Astrocyte of the cerebellum (primary cell): ENCODE data around the gene LARGE2.

Source experiments
- DNase-seq: peaks from one replicate; pipeline ENCODE4 v3.0.0-alpha.2; 2011; ENCODE audit warnings: low read depth
- H3K4me3 ChIP-seq: 2 replicates; pipeline ENCODE4 v1.5.1; 2011; ENCODE audit warnings: mild to moderate bottlenecking, low read depth, low read length, moderate library complexity
- CTCF ChIP-seq: IDR thresholded peaks from 2 replicates; pipeline ENCODE4 v1.5.1; 2012; ENCODE audit warnings: low read length, low read depth, moderate library complexity, mild to moderate bottlenecking; ENCODE audit errors: missing control alignments
- in situ Hi-C: cut with HindIII; loops from 2 replicates; pipeline ENCODE4 v1.10.0; 2017; ENCODE audit warnings: low sequenced_read_pairs

LARGE2 gene

GRCh38 chr11:45920531-45921477 is 1.7 kb upstream of the LARGE2 start:
- TF ChIP-seq CTCF = no peak
- no peak overlapping the region for H3K4me3 ChIP-seq
- no peak for DNase-seq
- in situ Hi-C loops = no loop called here

GRCh38 chr11:45921561-45922424 is 663 bp upstream of the LARGE2 start:
- TF ChIP-seq CTCF = no peak
- in situ Hi-C loops = no loop called here
- no peak overlapping the region for H3K4me3 ChIP-seq
- DNase-seq = no peak

- no peak for DNase-seq
- in situ Hi-C loops = no loop called here
- no peak overlapping the region for H3K4me3 ChIP-seq
- no peak for TF ChIP-seq CTCF
Measured at GRCh38 chr11:45924036-45924915, 1.8 kb downstream of the LARGE2 start.

- in situ Hi-C loops = no loop called here
- TF ChIP-seq CTCF = no peak
- no peak overlapping the region for H3K4me3 ChIP-seq
- no peak for DNase-seq
Measured at GRCh38 chr11:45924927-45925326, 2.5 kb downstream of the LARGE2 start.

DNA sequence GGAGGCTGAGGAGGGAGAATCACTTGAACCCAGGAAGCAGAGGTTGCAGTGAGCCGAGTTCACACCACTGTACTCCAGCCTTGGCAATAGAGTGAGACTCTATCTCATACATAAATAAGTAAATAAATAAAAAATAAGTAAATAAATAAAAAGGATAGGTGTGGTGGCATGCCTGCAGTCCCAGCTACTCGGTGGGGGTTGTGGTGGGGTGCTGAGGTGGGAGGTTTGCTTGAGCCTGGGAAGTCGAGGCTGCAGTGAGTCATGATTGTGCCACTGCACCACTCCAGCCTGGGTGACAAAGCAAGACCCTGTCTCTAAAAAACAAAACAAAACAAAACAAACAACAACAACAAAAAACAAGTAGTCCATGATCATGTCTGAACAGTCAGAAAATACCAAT is 3.1 kb downstream of the LARGE2 start:
- no peak for DNase-seq
- H3K4me3 ChIP-seq = no peak overlapping the region
- no peak for TF ChIP-seq CTCF
- in situ Hi-C loops = no loop called here

DNA sequence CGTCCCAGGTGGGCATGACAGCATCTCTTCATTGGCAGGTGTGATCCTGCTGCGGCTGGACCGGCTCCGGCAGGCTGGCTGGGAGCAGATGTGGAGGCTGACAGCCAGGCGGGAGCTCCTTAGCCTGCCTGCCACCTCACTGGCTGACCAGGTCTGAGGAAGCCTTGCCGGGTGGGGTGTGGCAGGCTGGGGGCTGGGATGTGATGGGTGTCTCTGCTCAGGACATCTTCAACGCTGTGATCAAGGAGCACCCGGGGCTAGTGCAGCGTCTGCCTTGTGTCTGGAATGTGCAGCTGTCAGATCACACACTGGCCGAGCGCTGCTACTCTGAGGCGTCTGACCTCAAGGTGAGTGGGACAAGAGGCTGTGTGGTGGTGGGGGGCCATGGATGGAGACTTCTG is 3.5 kb downstream of the LARGE2 start:
- no peak for TF ChIP-seq CTCF
- in situ Hi-C loops = no loop called here

More for the DNA sequence above, 3.5 kb downstream of the LARGE2 start:
- H3K4me3 ChIP-seq = no peak overlapping the region
- no peak for DNase-seq
